H1 (cell line): Measurements from ENCODE around the gene OR10A4. TPM values are rescaled to one million over a fixed set of nuclear protein-coding genes. Genes with fewer than 3 reads are reported as not detected.

Experiments used
- CTCF ChIA-PET: fragments of 300-600 bp; sonication (Branson Sonifier 250); formaldehyde crosslinking; loops from one replicate; lab custom pipeline; 2021; ENCODE audit not compliant: partially characterized antibody; lab: Charles Lee
- POLR2A ChIA-PET: fragments of 300-600 bp; sonication (Branson Sonifier 250); formaldehyde crosslinking; loops from one replicate; lab custom pipeline; 2021; ENCODE audit warnings: inconsistent platforms; ENCODE audit not compliant: partially characterized antibody; lab: Charles Lee
- DNase-seq, 2 experiments: peaks; one replicate each; pipeline versions ENCODE4 v3.0.0 to v3.0.0-alpha.2; 2010 to 2022; ENCODE audit warnings: low spot score in 2 of 2, low read depth in 1 of 2, mixed read lengths in 1 of 2
- FAIRE-seq: peaks from 2 replicates; lab custom pipeline; 2011; peaks lifted over from hg19 to GRCh38; lab: Jason Lieb, UNC
- H2AFZ ChIP-seq: 2 replicates; pipeline ENCODE4 v1.8.1; 2012; ENCODE audit warnings: low read length, inconsistent platforms
- H2AK5ac ChIP-seq: 2 replicates; pipeline ENCODE4 v1.6.1; 2013; ENCODE audit warnings: low read depth, low read length
- H2BK120ac ChIP-seq: replicated peaks from 2 replicates; pipeline ENCODE3; 2013; ENCODE audit warnings: low read depth, low read length, inconsistent platforms
- H2BK12ac ChIP-seq: 2 replicates; pipeline ENCODE4 v1.6.1; 2013; ENCODE audit warnings: low read depth, low read length
- H2BK15ac ChIP-seq: 2 replicates; pipeline ENCODE4 v1.6.1; 2013; ENCODE audit warnings: low read length
- H2BK20ac ChIP-seq: 2 replicates; pipeline ENCODE4 v1.6.1; 2013; ENCODE audit warnings: low read length
- H2BK5ac ChIP-seq: 2 replicates; pipeline ENCODE4 v1.6.1; 2013; ENCODE audit warnings: low read depth, low read length
- H3K14ac ChIP-seq: 2 replicates; pipeline ENCODE4 v1.6.1; 2013; ENCODE audit warnings: inconsistent platforms; ENCODE audit not compliant: insufficient read length
- H3K18ac ChIP-seq: 2 replicates; pipeline ENCODE4 v1.6.1; 2013; ENCODE audit warnings: low read length; ENCODE audit errors: extremely low read depth
- H3K23ac ChIP-seq: 2 replicates; pipeline ENCODE4 v1.6.1; 2013; ENCODE audit warnings: inconsistent platforms; ENCODE audit not compliant: insufficient read length
- H3K23me2 ChIP-seq: 2 replicates; pipeline ENCODE4 v1.6.1; 2013; ENCODE audit warnings: low read depth, low read length
- H3K27ac ChIP-seq: 2 replicates; pipeline ENCODE4 v1.6.1; 2011; ENCODE audit warnings: low read depth, low read length, inconsistent platforms
- H3K27me3 ChIP-seq, 4 experiments: replicated peaks in 1 of 4; 1 replicate in 1 of 4; 2 replicates in 3 of 4; pipeline versions ENCODE4 v1.6.1 to v1.8.1; 2011 to 2013; ENCODE audit warnings: low read length in 3 of 4, mild to moderate bottlenecking in 3 of 4, inconsistent platforms in 2 of 4, mixed read lengths in 2 of 4, moderate library complexity in 1 of 4; ENCODE audit not compliant: control insufficient read depth in 3 of 4, insufficient read depth in 3 of 4; ENCODE audit errors: extremely low read depth in 1 of 4
- H3K36me3 ChIP-seq, 4 experiments: 2 replicates each; pipeline versions ENCODE4 v1.6.1 to v1.8.1; 2011 to 2013; ENCODE audit warnings: mild to moderate bottlenecking in 4 of 4, low read length in 3 of 4, moderate library complexity in 2 of 4, control low read depth in 1 of 4, inconsistent platforms in 1 of 4; ENCODE audit not compliant: insufficient read depth in 4 of 4, control insufficient read depth in 2 of 4
- H3K4ac ChIP-seq: replicated peaks from 2 replicates; pipeline ENCODE3; 2013; ENCODE audit warnings: low read length, low read depth, mixed read lengths, inconsistent platforms; ENCODE audit not compliant: insufficient read length
- H3K4me1 ChIP-seq, 4 experiments: replicated peaks in 1 of 4; 1 replicate in 1 of 4; 2 replicates in 3 of 4; pipeline versions ENCODE4 v1.6.1 to v1.8.1; 2011 to 2013; ENCODE audit warnings: low read length in 3 of 4, inconsistent platforms in 2 of 4, mixed read lengths in 1 of 4; ENCODE audit not compliant: insufficient read depth in 4 of 4, control insufficient read depth in 3 of 4
- H3K4me2 ChIP-seq, 2 experiments: 2 replicates each; pipeline versions ENCODE4 v1.6.1 to v1.8.1; 2011 to 2013; ENCODE audit warnings: low read depth in 2 of 2, low read length in 2 of 2, control low read depth in 1 of 2, inconsistent platforms in 1 of 2, mild to moderate bottlenecking in 1 of 2; ENCODE audit not compliant: insufficient read depth in 1 of 2
- H3K4me3 ChIP-seq, 4 experiments: fragments of 200-600, 300-600 bp in 1 of 4; sonication (generic), shearing (Covaris generic), sonication (Bioruptor Twin) in 1 of 4; 2 replicates each; pipeline versions ENCODE4 v1.5.1 to v1.8.1; 2011 to 2016; ENCODE audit warnings: low read length in 4 of 4, low read depth in 3 of 4, control low read depth in 2 of 4, inconsistent platforms in 2 of 4, mild to moderate bottlenecking in 2 of 4, mixed read lengths in 1 of 4, moderate library complexity in 1 of 4; ENCODE audit not compliant: insufficient read depth in 2 of 4; ENCODE audit errors: extremely low read depth in 1 of 4
- H3K56ac ChIP-seq: replicated peaks from 2 replicates; pipeline ENCODE3; 2013; ENCODE audit warnings: low read depth, mild to moderate bottlenecking, mixed read lengths, low read length, inconsistent platforms; ENCODE audit not compliant: insufficient read length
- H3K79me1 ChIP-seq: 2 replicates; pipeline ENCODE4 v1.6.1; 2013; ENCODE audit warnings: low read depth, low read length, control low read depth
- H3K79me2 ChIP-seq, 2 experiments: 2 replicates each; pipeline versions ENCODE4 v1.6.1 to v1.8.1; 2012 to 2013; ENCODE audit warnings: low read length in 2 of 2, mild to moderate bottlenecking in 2 of 2, inconsistent platforms in 1 of 2; ENCODE audit not compliant: insufficient read depth in 2 of 2, control insufficient read depth in 1 of 2
- H3K9ac ChIP-seq, 4 experiments: replicated peaks in 1 of 4; 1 replicate in 1 of 4; 2 replicates in 3 of 4; pipeline versions ENCODE4 v1.6.1 to v1.8.1; 2011 to 2013; ENCODE audit warnings: low read depth in 3 of 4, low read length in 3 of 4, control low read depth in 2 of 4, mild to moderate bottlenecking in 2 of 4, moderate library complexity in 2 of 4, inconsistent platforms in 1 of 4; ENCODE audit errors: extremely low read depth in 1 of 4
- H3K9me3 ChIP-seq, 2 experiments: 2 replicates each; pipeline versions ENCODE4 v1.6.1 to v1.8.1; 2012 to 2013; ENCODE audit warnings: mild to moderate bottlenecking in 2 of 2, moderate library complexity in 2 of 2, control low read depth in 1 of 2, inconsistent platforms in 1 of 2, low read depth in 1 of 2, low read length in 1 of 2, mixed read lengths in 1 of 2; ENCODE audit not compliant: insufficient read depth in 2 of 2
- H4K20me1 ChIP-seq, 2 experiments: replicated peaks in 1 of 2; 2 replicates each; pipeline versions ENCODE3 to v1.8.1; 2011 to 2013; ENCODE audit warnings: inconsistent platforms in 2 of 2, low read length in 2 of 2, mild to moderate bottlenecking in 1 of 2; ENCODE audit not compliant: insufficient read depth in 2 of 2, control insufficient read depth in 1 of 2
- H4K5ac ChIP-seq: 2 replicates; pipeline ENCODE4 v1.6.1; 2013; ENCODE audit warnings: low read length, low read depth, mixed read lengths, inconsistent platforms; ENCODE audit not compliant: insufficient read length
- H4K8ac ChIP-seq: 2 replicates; pipeline ENCODE4 v1.8.0; 2013; ENCODE audit warnings: mild to moderate bottlenecking, moderate library complexity, low read length, inconsistent platforms; ENCODE audit not compliant: insufficient read depth; ENCODE audit errors: extremely low read depth
- H4K91ac ChIP-seq: replicated peaks from 2 replicates; pipeline ENCODE3; 2013; ENCODE audit warnings: low read length, mixed read lengths, inconsistent platforms; ENCODE audit not compliant: insufficient read length
- ASH2L ChIP-seq: fragments of 200-600, 300-600 bp; sonication (generic); IDR thresholded peaks from one replicate; pipeline ENCODE4 v1.7.1; 2017; ENCODE audit warnings: low read length
- ATF2 ChIP-seq: IDR thresholded peaks from 2 replicates; pipeline ENCODE4 v1.6.1; 2012; ENCODE audit warnings: low read length, inconsistent platforms
- CBX5 ChIP-seq: fragments of 300-800, 300-1000 bp; sonication (generic); IDR thresholded peaks from 2 replicates; pipeline ENCODE4 v1.7.1; 2016; ENCODE audit warnings: antibody characterized with exemption, low read length, low read depth
- KDM1A ChIP-seq: fragments of 200-600, 300-600 bp; sonication (generic); IDR thresholded peaks from 2 replicates; pipeline ENCODE4 v1.7.1; 2016; ENCODE audit warnings: mild to moderate bottlenecking, low read length, borderline replicate concordance
- WGBS, 2 experiments: shearing (Covaris generic) in 1 of 2; methylation state at CpG; one replicate each; pipeline versions ENCODE4 v1.1.6 to v1.1.7; 2013 to 2015; ENCODE audit warnings: low lambda C conversion rate in 2 of 2, mixed read lengths in 2 of 2, inconsistent platforms in 1 of 2, low coverage in 1 of 2, missing lambda C conversion rate in 1 of 2; ENCODE audit not compliant: insufficient replicate concordance in 2 of 2, insufficient coverage in 1 of 2, insufficient read length in 1 of 2; ENCODE audit errors: extremely low coverage in 1 of 2, missing lambda C conversion rate in 1 of 2; 5-methylcytosine and 5-hydroxymethylcytosine counted together
- polyA plus RNA-seq, 7 experiments: library from polyadenylated mRNA; depleted of rRNA in 3 of 7; stranded (reverse) in 5 of 7; unstranded in 2 of 7; fragments of >200 nt in 5 of 7; fragments of 200-250 nt in 2 of 7; gene quantifications; 1 replicate in 5 of 7; 2 replicates in 1 of 7; 4 replicates in 1 of 7; pipeline versions ENCODE4 v1.2.1 to v1.2.3, GENCODE V29; 2011 to 2013; ENCODE audit warnings: missing spikeins in 2 of 7, mixed read lengths in 2 of 7
- total RNA-seq: library from RNA; stranded (reverse); fragmentation: NEBNext Ultra II Directional; extraction: Animal tissue kit (Norgen Biotek cat#: 25700); gene quantifications from 2 replicates; pipeline ENCODE4 v1.2.1, GENCODE V29; 2021

The OR10A4 gene
- total and polyA plus RNA-seq, 2 of the 8 experiments (the other 6 are each of a cell fraction or from before 2014, with no cell fraction given): not detected

- H3K9me3 ChIP-seq: no peaks in the 10 kb centered on the region
- H2BK12ac ChIP-seq: no peak overlapping the region
- no peak overlapping the region for H2BK5ac ChIP-seq
- no peak overlapping the region for H3K4me3 ChIP-seq
- no peak overlapping the region for H3K18ac ChIP-seq
- no peak overlapping the region for H2AFZ ChIP-seq
- no peaks in the 10 kb centered on the region for H3K27me3 ChIP-seq
- FAIRE-seq: no peak
- H3K36me3 ChIP-seq: no peaks in the 10 kb centered on the region
- H3K56ac ChIP-seq: no peak overlapping the region
- CTCF ChIA-PET: interaction anchor here (0.6 to 2.3 kb wide), 7 partner anchors 21 to 638 kb away, joined by 3 to 9 read pairs (median 3); no protein-coding TSS in a partner anchor
- H3K79me1 ChIP-seq: no peaks in the 10 kb centered on the region
- peak; percentile 49; the same call in 1 of the 2 replicates for TF ChIP-seq KDM1A
- TF ChIP-seq ASH2L: no peak
- no peak for TF ChIP-seq ATF2
- no peak for TF ChIP-seq CBX5
- TF ChIP-seq, all 59 proteins: peak for 1
- Histone ChIP-seq H2BK120ac (no peak overlapping the region), H3K27ac (no peak overlapping the region), H4K91ac (no peak overlapping the region), H3K4me2 (no peak overlapping the region), H3K14ac (no peak overlapping the region), H2AK5ac (no peak overlapping the region), H4K20me1 (no peaks in the 10 kb centered on the region), H3K9ac (no peak overlapping the region), H3K4me1 (no peaks in the 10 kb centered on the region), H2BK20ac (no peak overlapping the region), H3K79me2 (no peaks in the 10 kb centered on the region), H3K4ac (no peak overlapping the region), H3K23me2 (no peaks in the 10 kb centered on the region), H4K8ac (no peak overlapping the region), H2BK15ac (no peak overlapping the region), H4K5ac (no peak overlapping the region), H3K23ac (no peak overlapping the region)
- no peak for DNase-seq
- 92% methylated on average over 4 of the region's 4 CpGs; no CpG with 5 or more reads in 1 of the 2 experiments for WGBS, 2 experiments
- POLR2A ChIA-PET: interaction anchor here (1.5 kb wide), 1 partner anchor 38 kb away, joined by 4 read pairs; the partner anchor contains the start of gene ZNF215
Measured at GRCh38 chr11:6888830-6889229, 12.4 kb downstream of the OR10A4 start.
